ENCODE measurements around the gene RNF222. TPM values are rescaled to one million over a fixed set of nuclear protein-coding genes. Genes with fewer than 3 reads are reported as not detected.

Gene RNF222
- total RNA-seq, 1 experiment from 2014 or later, result not detected

GRCh38 chr17:8345951-8346665 is 51.5 kb downstream of the RNF222 start:
- no peak for DNase-seq (ENCODE audit: low read depth)

GRCh38 chr17:8345052-8345690 is 52.5 kb downstream of the RNF222 start:
- DNase-seq (ENCODE audit: low read depth), result no peak

- no peak for DNase-seq (ENCODE audit: low read depth)
Measured at GRCh38 chr17:8341456-8341855, 56.2 kb downstream of the RNF222 start.

Other genes starting within 250 kb of the RNF222 start
- gene PER1, start 245.4 kb downstream of the RNF222 start, total RNA-seq (2014; rRNA removed; shearing (Covaris generic)), result 0.74 and 1.9 TPM in 2 replicates
- 2.7 and 3.5 TPM in 2 replicates for gene VAMP2, start 234.9 kb downstream of the RNF222 start, total RNA-seq (2014; rRNA removed; shearing (Covaris generic))
- 23.4 TPM in 2 replicates for gene TMEM107, start 221.4 kb downstream of the RNF222 start, total RNA-seq (2014; rRNA removed; shearing (Covaris generic))
- gene BORCS6, start 207.6 kb downstream of the RNF222 start, total RNA-seq (2014; rRNA removed; shearing (Covaris generic)), result 3.3 and 3.6 TPM in 2 replicates
- 105 and 136 TPM in 2 replicates for gene AURKB, start 187.3 kb downstream of the RNF222 start, total RNA-seq (2014; rRNA removed; shearing (Covaris generic))
- 1.7 and 1.8 TPM in 2 replicates for gene CTC1, start 149.8 kb downstream of the RNF222 start, total RNA-seq (2014; rRNA removed; shearing (Covaris generic))
- 35.1 and 37.1 TPM in 2 replicates for gene PFAS, start 148.5 kb downstream of the RNF222 start, total RNA-seq (2014; rRNA removed; shearing (Covaris generic))
- 6.9 and 10.6 TPM in 2 replicates for gene RANGRF, start 109.2 kb downstream of the RNF222 start, total RNA-seq (2014; rRNA removed; shearing (Covaris generic))
- gene SLC25A35, start 102.4 kb downstream of the RNF222 start, total RNA-seq (2014; rRNA removed; shearing (Covaris generic)), result 0.63 and 0.86 TPM in 2 replicates
- gene ARHGEF15, start 87.6 kb downstream of the RNF222 start, total RNA-seq (2014; rRNA removed; shearing (Covaris generic)), result not detected in 2 replicates
- not detected in 2 replicates for gene ODF4, start 58.0 kb downstream of the RNF222 start, total RNA-seq (2014; rRNA removed; shearing (Covaris generic))
- gene RPL26, start 14.6 kb downstream of the RNF222 start, total RNA-seq (2014; rRNA removed; shearing (Covaris generic)), result 4,153 and 4,235 TPM in 2 replicates
- 17.0 and 20.7 TPM in 2 replicates for gene NDEL1, start 38.1 kb upstream of the RNF222 start, total RNA-seq (2014; rRNA removed; shearing (Covaris generic))
- gene MYH10, start 232.9 kb upstream of the RNF222 start, total RNA-seq (2014; rRNA removed; shearing (Covaris generic)), result 28.4 and 32.9 TPM in 2 replicates

Measured in Daoy (cell line).